SU-DHL-6 (cell line): ENCODE results near the gene UBTD2.

Experiments used
- CTCF ChIP-seq: fragments of 200-600 bp; sonication (generic); IDR thresholded peaks from one replicate; pipeline ENCODE4 v1.5.1; 2017; ENCODE audit warnings: antibody characterized with exemption, mild to moderate bottlenecking, low read length, moderate library complexity; ENCODE audit not compliant: insufficient read depth, poor library complexity, severe bottlenecking
- EZH2phosphoT487 ChIP-seq: fragments of 200-600 bp; sonication (generic), shearing (Covaris generic); conservative IDR thresholded peaks from 2 replicates; pipeline ENCODE4 v1.6.1; 2018; ENCODE audit warnings: mild to moderate bottlenecking, antibody characterized with exemption, low read length, moderate library complexity, mixed read lengths

GRCh38 chr5:172209714-172210113, 73.8 kb downstream of the UBTD2 start:
- TF ChIP-seq CTCF (no peak), EZH2phosphoT487 (no peak)
